Stomach (tissue), 4 donors: Measurements from ENCODE around the gene BAG3.

ENCODE experiments used
- CTCF ChIP-seq, 7 experiments: fragments of 450-650 bp in 4 of 7; fragments of 200-600 bp in 3 of 7; sonication (generic) in 3 of 7; IDR thresholded peaks; one replicate each; pipeline ENCODE4 v1.5.1; 2016 to 2019; ENCODE audit warnings: antibody characterized with exemption in 7 of 7, control low read depth in 2 of 7, mild to moderate bottlenecking in 1 of 7
- EP300 ChIP-seq: sonication (generic); formaldehyde crosslinking; IDR thresholded peaks from one replicate; pipeline ENCODE4 v1.6.1; 2017; ENCODE audit warnings: antibody characterized with exemption
- POLR2A ChIP-seq, 4 donors: fragments of 450-650 bp; IDR thresholded peaks; one replicate each; pipeline ENCODE4 v1.6.1; 2016; ENCODE audit warnings: antibody characterized with exemption in 4 of 4, control low read depth in 2 of 4, mild to moderate bottlenecking in 1 of 4, moderate library complexity in 1 of 4
- POLR2AphosphoS5 ChIP-seq, 3 donors: sonication (generic); formaldehyde crosslinking; IDR thresholded peaks; one replicate each; pipeline ENCODE4 v1.6.1; 2016; ENCODE audit warnings: antibody characterized with exemption in 3 of 3

- TF ChIP-seq EP300 (no peak), CTCF (IDR thresholded peaks at IDR 0.05) (no peak), POLR2A (IDR thresholded peaks at IDR 0.05) (no peak), POLR2AphosphoS5 (IDR thresholded peaks at IDR 0.05) (no peak)
Observed at GRCh38 chr10:119680050-119680449, 28.9 kb downstream of the BAG3 start.
